Astrocyte of the spinal cord (primary cell): ENCODE results near the gene PDCD6IP.

Source experiments
- DNase-seq: peaks from one replicate; pipeline ENCODE4 v3.0.0; 2011; ENCODE audit warnings: low read depth, low spot score
- H3K4me3 ChIP-seq: 2 replicates; pipeline ENCODE4 v1.5.1; 2011; ENCODE audit warnings: low read depth, mild to moderate bottlenecking, low read length, moderate library complexity
- in situ Hi-C: cut with HindIII; loops from 2 replicates; pipeline ENCODE4 v1.10.0; 2017; ENCODE audit warnings: low sequenced_read_pairs
- TF ChIP-seq, protein P1 (sequence below): IDR thresholded peaks from 2 replicates; pipeline ENCODE4 v1.5.1; 2012; ENCODE audit warnings: low read depth, mild to moderate bottlenecking, low read length, inconsistent platforms

The PDCD6IP gene

DNA sequence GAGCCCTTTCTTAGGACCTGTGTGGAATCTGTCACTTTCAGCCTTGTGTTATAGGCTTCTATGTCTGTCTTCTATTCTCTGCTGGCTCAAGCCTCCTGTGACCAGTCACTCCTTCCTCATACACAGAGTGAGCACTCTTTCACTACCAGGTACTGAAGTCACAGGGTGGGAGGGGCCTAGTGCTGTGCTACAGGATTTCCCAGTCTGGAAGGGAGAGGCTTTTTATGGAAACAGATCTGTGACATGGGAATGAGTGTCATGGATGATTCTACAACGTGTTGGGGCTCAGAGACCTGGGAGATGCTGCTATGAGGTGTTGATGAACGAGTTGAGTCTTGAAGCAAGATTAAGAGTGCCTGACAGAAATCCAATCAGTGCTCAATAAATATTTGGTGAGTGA lies 100.5 kb downstream of the PDCD6IP start:
- in situ Hi-C loops: no loop called here
- no peak for DNase-seq
- TF ChIP-seq, protein P1, sequence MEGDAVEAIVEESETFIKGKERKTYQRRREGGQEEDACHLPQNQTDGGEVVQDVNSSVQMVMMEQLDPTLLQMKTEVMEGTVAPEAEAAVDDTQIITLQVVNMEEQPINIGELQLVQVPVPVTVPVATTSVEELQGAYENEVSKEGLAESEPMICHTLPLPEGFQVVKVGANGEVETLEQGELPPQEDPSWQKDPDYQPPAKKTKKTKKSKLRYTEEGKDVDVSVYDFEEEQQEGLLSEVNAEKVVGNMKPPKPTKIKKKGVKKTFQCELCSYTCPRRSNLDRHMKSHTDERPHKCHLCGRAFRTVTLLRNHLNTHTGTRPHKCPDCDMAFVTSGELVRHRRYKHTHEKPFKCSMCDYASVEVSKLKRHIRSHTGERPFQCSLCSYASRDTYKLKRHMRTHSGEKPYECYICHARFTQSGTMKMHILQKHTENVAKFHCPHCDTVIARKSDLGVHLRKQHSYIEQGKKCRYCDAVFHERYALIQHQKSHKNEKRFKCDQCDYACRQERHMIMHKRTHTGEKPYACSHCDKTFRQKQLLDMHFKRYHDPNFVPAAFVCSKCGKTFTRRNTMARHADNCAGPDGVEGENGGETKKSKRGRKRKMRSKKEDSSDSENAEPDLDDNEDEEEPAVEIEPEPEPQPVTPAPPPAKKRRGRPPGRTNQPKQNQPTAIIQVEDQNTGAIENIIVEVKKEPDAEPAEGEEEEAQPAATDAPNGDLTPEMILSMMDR: no peak
- H3K4me3 ChIP-seq: no peak overlapping the region

DNA sequence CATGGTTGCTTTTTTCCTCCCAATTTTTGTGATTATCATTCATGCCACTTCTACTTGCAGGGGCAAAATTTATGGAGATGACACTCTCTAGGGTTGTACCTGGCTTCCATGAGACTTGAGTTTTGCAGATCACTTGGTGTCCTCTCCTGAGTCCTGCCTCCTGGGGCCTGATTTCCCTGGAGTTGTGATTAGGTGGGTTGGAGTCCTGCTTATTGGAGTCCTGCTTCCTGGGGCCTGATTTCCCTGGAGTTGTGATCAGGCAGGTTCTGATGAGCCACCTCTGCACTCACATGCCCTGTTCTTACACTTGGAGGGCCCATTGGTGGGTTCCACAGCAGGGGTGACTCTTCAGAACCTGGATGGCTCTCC lies 102.0 kb downstream of the PDCD6IP start:
- DNase-seq: no peak
- TF ChIP-seq, protein P1: no peak
- in situ Hi-C loops: no loop called here
- H3K4me3 ChIP-seq: no peak overlapping the region

DNA sequence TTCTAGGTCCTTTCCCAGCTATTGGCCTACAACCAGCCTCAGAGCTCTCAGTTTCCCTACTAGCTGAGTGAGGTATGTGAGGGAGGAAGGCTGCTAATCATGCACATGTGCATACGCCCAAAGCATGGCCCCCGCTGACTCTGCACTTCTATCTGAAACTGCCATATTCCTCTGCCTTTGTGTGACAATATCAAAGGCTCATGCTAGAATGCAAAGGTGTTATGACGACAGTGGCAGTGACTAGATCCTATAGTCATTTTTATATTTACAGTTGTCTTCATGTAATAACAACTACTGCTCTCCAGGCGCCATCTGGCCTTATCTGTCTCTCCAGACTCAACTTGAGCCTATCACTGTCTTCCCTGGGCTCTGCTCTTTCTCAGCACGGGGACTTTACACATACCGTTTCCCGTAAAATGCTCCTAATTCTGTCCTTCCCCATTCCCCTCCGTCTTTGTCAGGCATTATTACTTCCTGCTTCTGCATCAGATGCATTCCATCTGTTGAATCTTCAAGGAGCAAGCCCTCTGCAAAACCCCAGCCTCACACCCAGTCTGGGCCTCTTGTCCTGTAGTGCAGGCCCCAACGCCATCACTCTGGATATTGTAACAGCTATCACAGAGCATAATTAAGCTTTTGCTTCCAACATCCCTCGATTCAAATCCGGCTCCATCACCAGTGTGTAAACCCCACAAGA lies 102.5 kb downstream of the PDCD6IP start:
- in situ Hi-C loops: no loop called here
- TF ChIP-seq, protein P1: no peak
- DNase-seq: no peak
- no peak overlapping the region for H3K4me3 ChIP-seq

DNA sequence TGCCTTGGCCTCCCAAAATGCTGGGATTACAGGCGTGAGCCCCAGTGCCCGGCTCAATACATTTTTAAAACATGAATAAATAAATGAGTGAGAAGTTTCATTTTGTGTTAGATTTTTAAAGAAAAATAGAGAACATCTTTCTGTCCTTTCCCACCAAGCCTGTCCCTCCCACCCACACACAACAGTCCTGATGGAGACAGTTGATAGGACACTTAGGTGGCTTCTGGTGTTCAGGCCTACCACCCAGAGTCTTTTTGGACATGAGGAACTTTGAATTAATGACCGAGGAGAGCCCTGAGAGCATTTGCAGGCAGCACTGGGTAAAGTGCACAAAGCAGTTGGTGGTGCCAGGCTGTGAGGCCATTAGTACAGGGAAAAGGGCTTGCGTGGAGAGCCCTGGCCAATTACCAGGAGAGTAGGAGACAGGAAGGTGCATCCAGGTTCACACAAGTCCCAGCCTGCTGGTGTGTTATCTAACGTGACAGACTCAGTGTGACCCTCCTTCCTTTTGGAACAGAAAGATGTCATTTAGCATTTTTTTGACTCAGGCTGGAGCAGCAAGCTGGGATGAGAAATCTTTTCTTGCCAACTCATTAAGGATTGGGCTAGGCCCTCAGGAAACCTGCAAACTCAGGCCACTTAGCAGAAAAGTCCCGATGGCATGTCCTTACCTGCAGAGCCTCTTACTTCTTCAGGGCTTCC lies 103.6 kb downstream of the PDCD6IP start:
- H3K4me3 ChIP-seq: no peak overlapping the region
- in situ Hi-C loops: no loop called here
- TF ChIP-seq, protein P1: no peak
- no peak for DNase-seq

DNA sequence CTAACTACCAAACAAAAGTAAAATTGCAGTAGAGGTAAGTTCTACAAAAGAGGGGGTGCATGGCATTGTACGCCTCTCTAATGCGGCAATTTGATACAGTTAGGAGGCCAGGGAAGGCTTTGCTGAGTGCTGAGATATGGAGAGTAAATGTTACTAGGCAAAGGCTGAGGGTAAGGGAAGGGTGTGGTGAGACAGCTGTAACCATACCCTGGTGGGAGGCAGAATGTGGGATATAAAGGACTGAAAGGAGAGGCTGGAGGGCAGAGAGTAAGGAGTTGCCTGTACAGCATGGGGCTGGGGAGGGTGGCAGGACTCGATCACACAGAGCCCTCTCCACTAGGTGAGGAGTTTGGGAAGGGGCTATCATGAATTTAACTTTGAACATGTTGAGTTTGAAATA lies 106.3 kb downstream of the PDCD6IP start:
- in situ Hi-C loops: no loop called here
- no peak overlapping the region for H3K4me3 ChIP-seq
- no peak for DNase-seq
- TF ChIP-seq, protein P1: no peak

DNA sequence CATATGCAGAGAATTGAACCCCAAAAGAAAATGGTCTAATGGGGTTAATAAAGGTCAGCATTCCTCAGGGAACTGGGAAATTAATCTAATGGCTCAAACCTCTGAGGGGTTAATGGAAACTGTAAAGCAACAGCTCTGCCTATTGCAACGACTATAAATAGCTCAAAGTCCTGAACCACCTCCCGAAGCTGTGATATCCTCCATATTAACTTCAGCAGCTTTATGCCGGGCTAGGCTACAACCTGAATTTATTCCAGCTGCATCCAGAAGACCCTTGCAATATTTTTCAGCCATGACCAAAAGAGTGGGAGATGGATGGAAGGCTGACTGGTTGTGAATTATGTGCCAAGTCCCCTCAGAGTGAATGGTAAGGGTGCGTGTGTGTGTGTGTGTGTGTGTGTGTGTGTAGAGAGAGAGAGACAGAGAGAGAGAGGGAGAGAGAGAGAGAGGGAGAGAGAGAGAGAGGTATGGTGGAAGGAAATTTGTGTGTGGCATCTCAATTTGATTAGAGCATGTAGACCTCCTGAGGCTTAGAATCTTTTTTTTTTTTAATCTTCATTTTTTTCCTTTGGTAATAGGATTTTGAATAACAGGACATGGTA lies 109.9 kb downstream of the PDCD6IP start:
- in situ Hi-C loops: no loop called here
- H3K4me3 ChIP-seq: no peak overlapping the region
- no peak for DNase-seq
- TF ChIP-seq, protein P1: no peak
